Measurements from ENCODE around the gene ANKRD33.
"Not testable (repeated sequence)": the region's sequence is repeated elsewhere in the genome, so short reads cannot be mapped to it uniquely, and the experiment has no call there.

Gene ANKRD33

DNA sequence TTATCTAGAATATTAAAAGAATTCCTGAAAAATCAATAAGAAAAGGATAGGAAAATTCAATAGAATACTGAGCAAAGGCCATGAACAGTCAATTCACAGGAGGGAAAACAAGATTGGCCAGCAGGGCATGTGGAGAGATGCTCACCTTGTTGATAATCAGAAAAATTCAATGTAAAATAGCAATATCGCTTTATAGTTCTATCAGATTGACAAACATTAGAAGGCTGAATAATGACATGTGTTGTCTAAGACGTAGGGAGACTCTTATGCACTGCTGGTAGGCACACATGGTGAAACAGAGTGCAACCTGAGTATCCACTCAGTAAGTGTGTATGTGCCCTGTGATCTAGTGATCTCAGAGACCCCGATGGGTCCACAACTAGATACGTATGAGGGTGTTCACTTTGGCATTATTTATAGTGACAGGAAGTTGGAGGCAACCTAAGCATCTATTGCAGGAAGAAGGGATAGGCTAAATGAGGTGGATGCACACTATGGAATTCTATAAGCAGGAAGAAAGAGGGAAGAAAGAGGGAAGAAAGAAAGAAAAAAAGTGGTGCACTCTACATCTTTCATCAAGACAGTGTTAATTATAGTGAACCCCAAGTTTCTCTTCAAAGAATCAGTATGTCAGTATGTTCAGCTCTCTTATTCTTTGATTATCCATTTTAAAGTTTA lies 3.8 kb upstream of the ANKRD33 start:
- no peak for DNase-seq

- DNase-seq = no peak
These were observed 3.1 kb upstream of the ANKRD33 start for GRCh38 chr12:51884676-51885229.

DNA sequence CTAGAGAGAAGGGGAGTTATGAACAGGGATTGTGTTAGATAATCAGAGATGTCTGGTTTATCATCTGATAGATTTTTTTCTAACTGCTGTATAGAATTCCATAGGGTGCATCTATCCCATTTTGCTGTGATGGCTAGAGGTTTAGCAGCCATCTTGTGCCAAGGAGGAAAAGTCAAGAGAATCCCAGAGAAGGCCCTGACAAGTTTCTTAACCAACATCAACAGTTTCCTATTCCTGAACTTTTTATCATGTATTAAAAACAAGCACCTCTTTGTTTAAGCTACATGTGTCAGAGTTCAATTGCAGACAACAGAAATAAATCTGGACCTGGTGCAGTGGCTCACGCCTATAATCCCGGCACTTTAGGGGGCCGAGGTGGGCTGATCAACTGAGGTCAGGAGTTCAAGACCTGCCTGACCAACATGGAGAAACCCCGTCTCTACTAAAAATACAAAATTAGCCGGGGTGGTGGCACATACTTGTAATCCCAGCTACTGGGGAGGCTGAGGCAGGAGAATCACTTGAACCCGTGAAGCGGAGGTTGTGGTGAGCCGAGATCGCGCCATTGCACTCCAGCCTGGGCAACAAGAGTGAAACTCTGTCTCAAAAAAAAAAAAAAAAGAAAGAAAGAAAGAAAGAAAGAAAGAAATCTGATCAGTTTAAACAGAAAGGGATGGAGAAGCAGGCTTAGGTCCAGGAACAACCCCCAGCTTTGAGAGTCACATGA lies 2.4 kb upstream of the ANKRD33 start:
- DNase-seq = not testable (repeated sequence)

DNA sequence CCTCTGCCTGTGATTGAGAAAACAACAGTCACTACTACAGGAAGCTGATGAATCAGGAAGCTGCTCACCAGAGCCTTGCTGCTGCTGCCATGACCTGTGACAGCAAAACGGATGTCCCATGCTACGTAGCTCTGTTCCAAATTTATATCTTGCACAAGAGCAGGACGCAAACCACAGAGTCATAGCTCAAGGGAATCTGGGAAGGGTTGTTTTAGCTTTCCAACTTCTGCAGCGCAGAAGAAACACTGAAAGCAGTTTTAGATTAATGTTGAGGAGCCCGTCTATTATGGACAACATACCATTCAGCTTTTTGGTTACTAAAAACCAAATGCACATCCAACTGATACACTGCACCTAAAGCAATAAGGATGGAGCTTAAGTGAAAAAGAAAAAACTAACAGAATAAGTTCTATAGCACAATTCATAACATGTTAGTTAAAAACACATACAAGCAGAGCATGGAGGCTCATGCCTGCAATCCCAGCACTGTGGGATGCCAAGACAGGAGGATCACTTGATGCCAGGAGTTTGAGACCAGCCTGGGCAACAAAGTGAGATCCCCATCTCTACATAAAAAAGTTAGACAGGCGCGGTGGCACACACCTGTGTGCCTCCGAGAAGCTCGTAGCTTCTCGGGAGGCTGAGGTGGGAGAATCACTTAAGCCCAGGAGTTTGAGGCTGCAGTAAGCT lies 1.7 kb upstream of the ANKRD33 start:
- no peak for DNase-seq

DNA sequence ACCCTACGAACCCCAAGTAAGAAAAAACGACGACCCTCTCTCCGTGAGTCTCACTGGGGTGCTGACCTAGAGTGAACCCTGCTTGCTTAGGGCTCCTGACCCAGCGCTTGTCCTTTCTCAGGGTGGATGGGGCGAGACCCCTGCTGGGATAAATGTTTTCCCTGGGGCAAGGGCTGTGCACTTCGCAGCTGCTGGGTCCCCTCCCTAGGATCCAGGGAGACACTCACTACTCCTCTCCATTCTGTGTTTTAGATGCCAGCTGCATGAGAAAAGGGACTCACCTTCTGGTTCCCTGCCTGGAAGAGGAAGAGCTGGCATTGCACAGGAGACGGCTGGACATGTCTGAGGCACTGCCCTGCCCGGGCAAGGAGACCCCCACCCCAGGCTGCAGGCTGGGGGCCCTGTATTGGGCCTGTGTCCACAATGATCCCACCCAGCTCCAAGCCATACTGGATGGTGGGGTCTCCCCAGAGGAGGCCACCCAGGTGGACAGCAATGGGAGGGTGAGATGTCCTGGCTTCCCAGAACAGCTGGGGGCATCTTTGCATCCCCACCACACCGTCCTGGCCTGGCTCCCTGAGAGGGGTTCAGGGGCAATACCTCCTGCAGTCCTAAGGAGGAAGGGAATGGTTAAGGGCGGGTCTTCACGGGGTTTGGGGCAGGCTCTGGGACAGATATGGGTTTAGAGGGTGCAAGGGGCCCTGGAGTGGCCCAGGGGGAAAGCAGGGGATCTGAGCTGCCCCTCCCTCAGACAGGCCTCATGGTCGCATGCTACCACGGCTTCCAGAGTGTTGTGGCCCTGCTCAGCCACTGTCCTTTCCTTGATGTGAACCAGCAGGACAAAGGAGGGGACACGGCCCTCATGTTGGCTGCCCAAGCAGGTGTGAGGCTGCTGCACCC lies 663 bp downstream of the ANKRD33 start:
- DNase-seq = no peak

DNA sequence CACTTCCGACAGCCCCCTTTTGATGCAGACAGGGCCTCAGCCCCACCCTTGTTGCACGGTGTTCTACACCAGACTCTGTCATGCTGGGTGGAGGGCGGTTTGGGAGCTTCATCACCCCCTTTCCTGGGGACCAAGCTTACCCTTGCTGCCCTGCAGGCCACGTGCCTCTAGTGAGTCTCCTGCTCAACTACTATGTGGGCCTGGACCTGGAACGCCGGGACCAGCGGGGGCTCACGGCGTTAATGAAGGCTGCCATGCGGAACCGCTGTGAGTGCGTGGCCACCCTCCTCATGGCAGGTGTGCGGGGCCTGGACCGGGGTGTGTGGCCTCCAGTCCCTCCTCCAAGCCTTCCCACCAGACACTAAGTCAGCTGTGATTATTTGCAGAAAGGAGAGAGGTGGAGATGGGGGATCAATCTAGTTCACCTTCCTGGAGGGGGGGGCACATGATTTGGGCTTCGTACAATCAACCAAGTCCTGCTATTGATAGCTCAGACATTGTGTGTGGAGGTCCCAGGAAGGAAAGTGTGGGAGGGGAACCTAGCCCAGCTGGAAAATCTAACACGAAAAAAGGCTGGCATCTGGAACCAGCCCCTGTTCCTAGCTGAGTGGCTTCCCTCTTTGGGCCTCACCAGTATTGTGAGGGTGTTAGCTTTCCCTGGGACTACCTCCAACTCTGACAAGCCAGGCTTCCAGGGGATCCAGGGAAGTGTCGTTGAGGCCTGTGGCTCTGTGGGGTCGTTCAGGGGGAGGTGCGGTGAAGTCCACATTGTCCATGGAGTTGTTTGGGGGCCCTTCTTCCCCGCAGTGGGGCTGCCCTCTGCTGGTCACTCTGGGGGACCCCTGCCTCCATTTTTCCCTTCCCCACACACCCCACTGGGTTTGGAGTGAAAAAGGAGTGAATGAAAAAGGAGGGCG lies 1.6 kb downstream of the ANKRD33 start:
- no peak for DNase-seq

- no peak for DNase-seq
These were observed 2.2 kb downstream of the ANKRD33 start for GRCh38 chr12:51890133-51890464.

- no peak for DNase-seq
These were observed 2.7 kb downstream of the ANKRD33 start for GRCh38 chr12:51890511-51891171.

- DNase-seq = no peak
These were observed 3.9 kb downstream of the ANKRD33 start for GRCh38 chr12:51891843-51892242.

GRCh38 chr12:51893786-51894185 lies 5.9 kb downstream of the ANKRD33 start:
- no peak for DNase-seq

GRCh38 chr12:51895378-51896135 lies 7.7 kb downstream of the ANKRD33 start:
- DNase-seq = no peak

- DNase-seq = no peak
These were observed 8.3 kb downstream of the ANKRD33 start for GRCh38 chr12:51896236-51896635.

DNA sequence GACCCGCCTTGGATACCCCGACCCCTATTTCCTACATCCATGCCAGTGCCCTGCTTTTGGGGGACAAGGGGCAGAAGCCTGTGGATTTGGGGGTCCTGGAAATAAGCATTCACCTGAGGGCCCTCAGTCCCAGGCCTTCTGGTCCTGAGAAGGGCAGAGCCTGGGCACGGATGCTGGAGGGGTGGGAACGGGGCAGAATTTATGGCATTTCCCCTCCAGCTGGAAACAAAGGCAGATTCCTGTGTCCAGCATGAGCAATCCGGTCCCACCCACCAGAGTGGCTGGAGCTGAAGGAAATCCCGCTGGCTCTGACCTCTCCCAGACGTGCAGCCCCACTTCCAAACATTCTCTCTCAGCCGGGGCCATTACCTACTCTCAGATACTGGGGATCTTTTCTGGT lies 9.3 kb downstream of the ANKRD33 start:
- DNase-seq = no peak

GRCh38 chr12:51898506-51898905 lies 10.6 kb downstream of the ANKRD33 start:
- no peak for DNase-seq

DNA sequence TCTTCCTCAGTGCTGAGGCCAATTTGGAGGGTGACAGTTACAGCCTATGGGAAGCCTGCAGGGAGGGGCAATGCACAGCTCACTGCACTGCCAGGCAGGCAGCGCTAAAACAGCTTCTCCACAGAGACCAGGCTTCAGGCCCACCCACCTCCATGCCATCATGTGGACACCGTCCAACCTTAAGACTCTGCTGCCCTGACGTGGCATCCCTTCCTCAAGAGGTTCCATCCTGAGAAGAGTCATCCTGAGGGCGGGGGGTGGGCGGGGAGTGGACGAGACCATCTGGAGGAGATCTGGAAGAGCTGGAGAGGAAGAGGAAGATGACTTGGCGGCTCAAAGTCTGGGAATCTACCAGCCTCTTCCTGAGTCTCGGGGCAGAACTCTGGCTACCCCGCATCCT lies 11.0 kb downstream of the ANKRD33 start:
- DNase-seq = no peak

- DNase-seq = no peak
These were observed 12.5 kb downstream of the ANKRD33 start for GRCh38 chr12:51900323-51900889.

GRCh38 chr12:51901121-51901817 lies 13.4 kb downstream of the ANKRD33 start:
- no peak for DNase-seq

DNA sequence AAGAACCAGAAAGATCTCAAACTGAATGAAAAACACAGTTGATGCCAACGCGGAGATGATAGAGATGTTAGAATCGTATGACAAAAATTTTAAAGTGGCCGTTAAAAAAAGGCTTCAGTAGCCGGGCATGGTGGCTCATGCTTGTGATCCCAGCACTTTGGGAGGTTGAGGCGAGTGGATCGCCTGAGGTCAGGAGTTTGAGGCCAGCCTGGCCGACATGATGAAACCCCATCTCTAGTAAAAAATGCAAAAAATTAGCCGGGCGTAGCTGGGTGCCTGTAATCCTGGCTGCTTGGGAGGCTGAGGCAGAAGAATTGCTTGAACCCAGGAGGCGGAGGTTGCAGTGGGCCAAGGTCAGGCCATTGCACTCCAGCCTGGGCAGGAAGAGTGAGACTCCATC lies 14.0 kb downstream of the ANKRD33 start:
- no peak for DNase-seq

GRCh38 chr12:51904951-51905470 lies 17.1 kb downstream of the ANKRD33 start:
- DNase-seq = no peak
